ENCODE results near the gene PPP3CB. TPM values are rescaled to one million over a fixed set of nuclear protein-coding genes. Genes with fewer than 3 reads are reported as not detected.

Gene PPP3CB
- total and polyA plus RNA-seq, 2 experiments from 2014 or later: 17.9 to 38.5 TPM

GRCh38 chr10:73459683-73460314 lies 36.0 kb downstream of the PPP3CB start:
- Mint-ChIP-seq H3K9me3 (no peaks in the 10 kb centered on the region), H3K4me3 (no peak overlapping the region), H3K27ac (no peak overlapping the region), H3K4me1 (peaks cover 6% of the 10 kb centered on the region; the same call in 2 of the 3 replicates), H3K27me3 (ENCODE audit: insufficient read depth, low read depth, poor library complexity) (peaks cover 5% of the 10 kb centered on the region), H3K36me3 (ENCODE audit: low read depth) (peaks cover 2% of the 10 kb centered on the region; the same call in 2 of the 3 replicates)
- Histone ChIP-seq H3K4me2 (no peak overlapping the region), H3K27ac (ENCODE audit: low read depth) (no peak overlapping the region), H3F3A (replicated peaks; ENCODE audit: low read depth) (no peaks in the 10 kb centered on the region), H3K4me1 (ENCODE audit: insufficient read depth) (no peaks in the 10 kb centered on the region), H3K27me3 (ENCODE audit: insufficient read depth) (no peaks in the 10 kb centered on the region), H3K36me3 (ENCODE audit: insufficient read depth) (no peaks in the 10 kb centered on the region), H3K4me3 (no peak overlapping the region), H3K9me2 (ENCODE audit: insufficient read depth) (no peaks in the 10 kb centered on the region), H3K79me2 (replicated peaks; ENCODE audit: insufficient read depth) (no peaks in the 10 kb centered on the region), H2AFZ (no peak overlapping the region), H4K20me1 (replicated peaks; ENCODE audit: insufficient read depth) (no peaks in the 10 kb centered on the region)
- no peak for DNase-seq (ENCODE audit: low spot score)
- no peak for TF ChIP-seq EZH2 (IDR thresholded peaks at IDR 0.05; ENCODE audit: low read depth, unreplicated experiment)
- no peak for TF ChIP-seq ZNF462 (CRISPR knock-in tag; IDR thresholded peaks at IDR 0.05)
- no peak for TF ChIP-seq NANOG (IDR thresholded peaks at IDR 0.05; ENCODE audit: borderline replicate concordance)
- TF ChIP-seq POLR2AphosphoS5 (IDR thresholded peaks at IDR 0.05; ENCODE audit: low read depth): no peak
- TF ChIP-seq ETS1 (IDR thresholded peaks at IDR 0.05): no peak
- no peak for TF ChIP-seq ZNF114 (CRISPR knock-in tag; IDR thresholded peaks at IDR 0.05)
- no peak for TF ChIP-seq CREB1 (CRISPR knock-in tag; IDR thresholded peaks at IDR 0.05; ENCODE audit: low read depth)
- TF ChIP-seq REST (IDR thresholded peaks at IDR 0.05; ENCODE audit: unreplicated experiment): no peak
- TF ChIP-seq STAT1 (IDR thresholded peaks at IDR 0.05; ENCODE audit: unreplicated experiment): no peak
- no peak for TF ChIP-seq JUNB (IDR thresholded peaks at IDR 0.05; ENCODE audit: unreplicated experiment)
- no peak for TF ChIP-seq ZNF331 (CRISPR knock-in tag; IDR thresholded peaks at IDR 0.05; ENCODE audit: low read depth)
- TF ChIP-seq CTCF (conservative IDR thresholded peaks at IDR 0.05; ENCODE audit: low read depth in 2 of 2): no peak
- TF ChIP-seq EZH2phosphoT487 (IDR thresholded peaks at IDR 0.05; ENCODE audit: unreplicated experiment): no peak
- ATAC-seq: no peak

Data from GM23338 (cell line).